ENCODE results near the gene CDKN3.
"Not testable (repeated sequence)": the region's sequence is repeated elsewhere in the genome, so short reads cannot be mapped to it uniquely, and the experiment has no call there.

Gene CDKN3

DNA sequence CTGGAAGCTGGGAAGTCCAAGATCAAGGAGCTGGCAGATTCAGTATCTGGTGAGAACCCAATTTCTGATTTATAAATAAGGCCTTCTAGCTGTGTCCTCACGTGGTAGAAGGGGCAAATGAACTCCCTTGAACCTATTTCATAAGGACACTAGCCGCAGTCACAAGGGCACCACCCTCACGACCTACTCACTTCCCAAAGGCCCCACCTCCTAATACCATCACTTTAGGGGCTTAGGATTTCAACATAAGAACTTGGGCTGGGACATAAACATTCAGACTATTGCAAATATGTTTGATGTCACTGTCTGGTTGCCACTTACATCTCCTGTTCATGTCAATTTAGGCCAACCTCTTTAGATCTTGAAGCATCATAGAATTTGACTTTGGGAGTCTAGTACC lies 55.2 kb downstream of the CDKN3 start:
- in situ Hi-C loops (cut with MboI; ENCODE audit: low pct_unique_long_range_greater_than_20kb, low sequenced_read_pairs, unreplicated experiment), result no loop called here
- no peak for DNase-seq (ENCODE audit: low spot score)
- TF ChIP-seq, protein P1, sequence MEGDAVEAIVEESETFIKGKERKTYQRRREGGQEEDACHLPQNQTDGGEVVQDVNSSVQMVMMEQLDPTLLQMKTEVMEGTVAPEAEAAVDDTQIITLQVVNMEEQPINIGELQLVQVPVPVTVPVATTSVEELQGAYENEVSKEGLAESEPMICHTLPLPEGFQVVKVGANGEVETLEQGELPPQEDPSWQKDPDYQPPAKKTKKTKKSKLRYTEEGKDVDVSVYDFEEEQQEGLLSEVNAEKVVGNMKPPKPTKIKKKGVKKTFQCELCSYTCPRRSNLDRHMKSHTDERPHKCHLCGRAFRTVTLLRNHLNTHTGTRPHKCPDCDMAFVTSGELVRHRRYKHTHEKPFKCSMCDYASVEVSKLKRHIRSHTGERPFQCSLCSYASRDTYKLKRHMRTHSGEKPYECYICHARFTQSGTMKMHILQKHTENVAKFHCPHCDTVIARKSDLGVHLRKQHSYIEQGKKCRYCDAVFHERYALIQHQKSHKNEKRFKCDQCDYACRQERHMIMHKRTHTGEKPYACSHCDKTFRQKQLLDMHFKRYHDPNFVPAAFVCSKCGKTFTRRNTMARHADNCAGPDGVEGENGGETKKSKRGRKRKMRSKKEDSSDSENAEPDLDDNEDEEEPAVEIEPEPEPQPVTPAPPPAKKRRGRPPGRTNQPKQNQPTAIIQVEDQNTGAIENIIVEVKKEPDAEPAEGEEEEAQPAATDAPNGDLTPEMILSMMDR (IDR thresholded peaks at IDR 0.05; ENCODE audit: extremely low read depth, insufficient read depth, missing control alignments), result no peak

GRCh38 chr14:54453252-54453651 lies 56.4 kb downstream of the CDKN3 start:
- TF ChIP-seq, protein P1 (IDR thresholded peaks at IDR 0.05; ENCODE audit: extremely low read depth, insufficient read depth, missing control alignments), result no peak
- DNase-seq (ENCODE audit: low spot score), result no peak
- in situ Hi-C loops (cut with MboI; ENCODE audit: low pct_unique_long_range_greater_than_20kb, low sequenced_read_pairs, unreplicated experiment), result no loop called here

DNA sequence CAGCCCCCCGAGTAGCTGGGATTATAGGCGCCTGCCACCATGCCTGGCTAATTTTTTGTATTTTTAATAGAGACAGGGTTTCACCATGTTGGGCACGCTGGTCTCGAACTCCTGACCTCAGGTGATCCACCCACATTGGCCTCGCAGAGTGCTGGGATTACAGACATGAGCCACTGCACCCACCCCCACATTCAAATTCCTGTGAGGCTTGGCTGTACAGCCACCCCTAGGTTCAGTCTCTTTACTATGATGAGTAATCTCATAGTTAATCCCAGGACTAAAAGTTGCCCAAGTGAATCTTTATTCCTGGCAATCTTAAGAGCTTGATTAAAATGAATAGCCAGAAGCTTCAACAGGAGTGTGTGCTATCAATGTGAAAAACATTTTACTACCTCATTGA lies 57.2 kb downstream of the CDKN3 start:
- in situ Hi-C loops (cut with MboI; ENCODE audit: low pct_unique_long_range_greater_than_20kb, low sequenced_read_pairs, unreplicated experiment); DNase-seq (ENCODE audit: low spot score): not testable (repeated sequence)

DNA sequence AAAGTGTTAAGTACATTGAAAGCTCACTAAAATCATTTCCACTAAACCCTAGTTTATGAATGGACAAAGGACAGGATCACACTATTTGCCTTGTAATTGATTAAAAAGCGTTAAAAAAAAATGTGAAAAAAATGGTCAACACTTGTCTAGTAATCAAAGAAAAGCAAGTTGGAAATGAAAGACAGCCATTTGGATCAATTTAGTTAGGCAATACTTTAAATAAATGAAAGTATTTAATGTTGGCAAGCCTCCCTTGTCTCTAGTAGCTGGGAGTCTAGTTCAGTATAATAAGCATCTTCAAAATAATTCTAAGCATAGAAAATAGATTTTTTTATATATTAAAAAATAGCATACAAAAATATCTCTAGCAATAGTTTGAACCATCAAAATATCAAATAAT lies 58.6 kb downstream of the CDKN3 start:
- DNase-seq (ENCODE audit: low spot score), result no peak
- TF ChIP-seq, protein P1 (IDR thresholded peaks at IDR 0.05; ENCODE audit: extremely low read depth, insufficient read depth, missing control alignments), result no peak

GRCh38 chr14:54456820-54457608 lies 60.2 kb downstream of the CDKN3 start:
- in situ Hi-C loops (cut with MboI; ENCODE audit: low pct_unique_long_range_greater_than_20kb, low sequenced_read_pairs, unreplicated experiment); DNase-seq (ENCODE audit: low spot score): not testable (repeated sequence)

More for the DNA sequence above, 58.6 kb downstream of the CDKN3 start:
- in situ Hi-C loops (cut with MboI; ENCODE audit: low pct_unique_long_range_greater_than_20kb, low sequenced_read_pairs, unreplicated experiment), result no loop called here

DNA sequence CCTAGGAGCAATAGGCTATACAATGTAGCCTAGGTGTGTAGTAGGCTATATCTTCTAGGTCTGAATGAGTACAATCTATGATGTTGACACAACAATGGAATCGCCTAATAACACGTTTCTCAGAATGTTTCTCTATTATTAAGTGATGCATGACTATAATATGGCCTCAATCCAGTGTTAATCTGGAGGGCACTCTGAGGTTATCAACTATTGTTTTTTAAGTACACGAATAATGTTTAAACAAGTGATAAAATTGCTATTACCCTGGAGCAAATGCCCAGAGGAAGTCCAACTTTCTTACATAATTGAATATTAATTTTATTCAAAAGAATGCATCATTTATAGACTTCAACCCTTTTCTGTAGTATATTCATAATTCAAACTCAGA lies 60.8 kb downstream of the CDKN3 start:
- TF ChIP-seq, protein P1 (IDR thresholded peaks at IDR 0.05; ENCODE audit: extremely low read depth, insufficient read depth, missing control alignments), result no peak
- no peak for DNase-seq (ENCODE audit: low spot score)
- in situ Hi-C loops (cut with MboI; ENCODE audit: low pct_unique_long_range_greater_than_20kb, low sequenced_read_pairs, unreplicated experiment), result no loop called here

DNA sequence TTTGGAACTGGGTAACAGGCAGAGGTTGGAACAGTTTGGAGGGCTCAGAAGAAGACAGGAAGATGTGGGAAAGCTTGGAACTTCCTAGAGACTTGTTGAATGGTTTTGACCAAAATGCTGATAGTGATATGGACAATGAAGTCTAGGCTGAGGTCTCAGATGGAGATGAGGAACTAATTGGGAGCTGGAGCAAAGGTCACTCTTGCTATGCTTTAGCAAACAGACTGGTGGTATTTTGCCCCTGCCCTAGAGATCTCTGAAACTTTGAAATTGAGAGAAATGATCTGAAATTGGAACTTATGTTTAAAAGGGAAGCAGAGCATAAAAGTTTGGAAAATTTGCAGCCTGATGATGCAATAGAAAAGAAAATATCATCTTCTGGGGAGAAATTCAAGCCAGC lies 61.7 kb downstream of the CDKN3 start:
- DNase-seq (ENCODE audit: low spot score); in situ Hi-C loops (cut with MboI; ENCODE audit: low pct_unique_long_range_greater_than_20kb, low sequenced_read_pairs, unreplicated experiment): not testable (repeated sequence)

- TF ChIP-seq, protein P1 (IDR thresholded peaks at IDR 0.05; ENCODE audit: extremely low read depth, insufficient read depth, missing control alignments), result no peak
- in situ Hi-C loops (cut with MboI; ENCODE audit: low pct_unique_long_range_greater_than_20kb, low sequenced_read_pairs, unreplicated experiment), result no loop called here
- DNase-seq (ENCODE audit: low spot score), result no peak
These were observed 62.3 kb downstream of the CDKN3 start for GRCh38 chr14:54459106-54459505.

Data from GM13977 (cell line).